GM20000 (cell line): ENCODE results near the gene RAD54L.
"Not testable (repeated sequence)": the region's sequence is repeated elsewhere in the genome, so short reads cannot be mapped to it uniquely, and the experiment has no call there.

Source experiments
- DNase-seq: peaks from one replicate; pipeline ENCODE4 v3.0.0; 2012; ENCODE audit warnings: low spot score
- CTCF ChIP-seq: IDR thresholded peaks from 2 replicates; pipeline ENCODE4 v1.5.1; 2012; ENCODE audit warnings: mild to moderate bottlenecking, control low read depth; ENCODE audit errors: extremely low read depth, missing control alignments

Gene RAD54L

GRCh38 chr1:46221749-46222148 is 25.8 kb upstream of the RAD54L start:
- no peak for DNase-seq
- no peak for TF ChIP-seq CTCF

- not testable (repeated sequence) for DNase-seq
These were observed 24.5 kb upstream of the RAD54L start for GRCh38 chr1:46223055-46223454.

GRCh38 chr1:46223472-46223943 is 24.1 kb upstream of the RAD54L start:
- DNase-seq = peak; percentile 75

GRCh38 chr1:46224966-46225365 is 22.6 kb upstream of the RAD54L start:
- DNase-seq = no peak

More at GRCh38 chr1:46223472-46223943, 24.1 kb upstream of the RAD54L start:
- TF ChIP-seq CTCF = peak; percentile 95

GRCh38 chr1:46231231-46231630 is 16.3 kb upstream of the RAD54L start:
- DNase-seq = not testable (repeated sequence)

More at GRCh38 chr1:46224966-46225365, 22.6 kb upstream of the RAD54L start:
- no peak for TF ChIP-seq CTCF

GRCh38 chr1:46236882-46237281 is 10.7 kb upstream of the RAD54L start:
- DNase-seq = no peak
- no peak for TF ChIP-seq CTCF

GRCh38 chr1:46238865-46239264 is 8.7 kb upstream of the RAD54L start:
- not testable (repeated sequence) for DNase-seq

GRCh38 chr1:46241733-46242132 is 5.8 kb upstream of the RAD54L start:
- DNase-seq = not testable (repeated sequence)

GRCh38 chr1:46242918-46243317 is 4.6 kb upstream of the RAD54L start:
- no peak for TF ChIP-seq CTCF
- no peak for DNase-seq

- not testable (repeated sequence) for DNase-seq
These were observed 3.7 kb upstream of the RAD54L start for GRCh38 chr1:46243831-46244230.
